IMR-90 (cell line): Measurements from ENCODE around the gene ELL2. TPM values are rescaled to one million over a fixed set of nuclear protein-coding genes. Genes with fewer than 3 reads are reported as not detected.

Source experiments
- ATAC-seq: fragments of 200-7000 bp; cut with Tn5 transposase; 2 replicates; pipeline ENCODE4 v1.9.1; 2020; ENCODE audit warnings: low read depth, mild to moderate bottlenecking, moderate library complexity
- BruUV-seq: library from RNA; stranded (reverse); fragments of 400-500 nt; replicated peaks from 2 replicates; lab custom pipeline; 2021; lab: Mats Ljungman, UMichigan
- CTCF ChIA-PET: fragments of 300-600 bp; formaldehyde crosslinking; extraction: SDS; loops from one replicate; lab custom pipeline; 2021; ENCODE audit warnings: antibody characterized with exemption; lab: Yijun Ruan, JAX
- POLR2A ChIA-PET: fragments of 300-600 bp; sonication (Branson Sonifier 250); formaldehyde crosslinking; loops from one replicate; lab custom pipeline; 2022; ENCODE audit warnings: antibody characterized with exemption; ENCODE audit not compliant: unreplicated experiment; lab: Charles Lee
- DNase-seq: peaks from one replicate; pipeline ENCODE4 v3.0.0; 2013
- H2AFZ ChIP-seq: replicated peaks from 2 replicates; pipeline ENCODE3; 2013; ENCODE audit warnings: low read length, mild to moderate bottlenecking; ENCODE audit not compliant: poor library complexity
- H2AK5ac ChIP-seq: 2 replicates; pipeline ENCODE4 v1.6.1; 2013; ENCODE audit warnings: low read depth, low read length, inconsistent platforms
- H2AK9ac ChIP-seq: replicated peaks from 2 replicates; pipeline ENCODE3; 2013; ENCODE audit warnings: mild to moderate bottlenecking, low read depth, low read length, moderate library complexity; ENCODE audit not compliant: poor library complexity
- H2BK120ac ChIP-seq: 2 replicates; pipeline ENCODE4 v1.6.1; 2013; ENCODE audit warnings: low read depth, low read length, inconsistent platforms
- H2BK15ac ChIP-seq: 3 replicates; pipeline ENCODE4 v1.6.1; 2013; ENCODE audit warnings: low read depth, low read length, inconsistent platforms
- H2BK20ac ChIP-seq: 2 replicates; pipeline ENCODE4 v1.6.1; 2013; ENCODE audit warnings: low read depth, mild to moderate bottlenecking, inconsistent platforms, low read length, moderate library complexity
- H2BK5ac ChIP-seq: 2 replicates; pipeline ENCODE4 v1.6.1; 2013; ENCODE audit warnings: mild to moderate bottlenecking, low read depth, low read length, inconsistent platforms; ENCODE audit not compliant: poor library complexity, severe bottlenecking
- H3K14ac ChIP-seq: replicated peaks from 2 replicates; pipeline ENCODE4 v1.6.1; 2013; ENCODE audit warnings: low read depth, low read length, inconsistent platforms
- H3K18ac ChIP-seq: 2 replicates; pipeline ENCODE4 v1.6.1; 2013; ENCODE audit warnings: low read depth, low read length, control low read depth
- H3K23ac ChIP-seq: 2 replicates; pipeline ENCODE4 v1.6.1; 2013; ENCODE audit warnings: low read depth, low read length, inconsistent platforms
- H3K27ac ChIP-seq: 2 replicates; pipeline ENCODE4 v1.5.1; 2013; ENCODE audit warnings: mild to moderate bottlenecking, control low read depth, low read length; ENCODE audit not compliant: insufficient read depth
- H3K27me3 ChIP-seq: 2 replicates; pipeline ENCODE4 v1.6.1; 2013; ENCODE audit warnings: low read length; ENCODE audit not compliant: control insufficient read depth, insufficient read depth
- H3K36me3 ChIP-seq: 2 replicates; pipeline ENCODE4 v1.6.1; 2013; ENCODE audit warnings: low read length, mixed read lengths; ENCODE audit not compliant: control insufficient read depth, insufficient read depth
- H3K4ac ChIP-seq: 2 replicates; pipeline ENCODE4 v1.6.1; 2013; ENCODE audit warnings: low read depth, low read length, inconsistent platforms
- H3K4me1 ChIP-seq: 2 replicates; pipeline ENCODE4 v1.6.1; 2013; ENCODE audit warnings: low read length, mixed read lengths; ENCODE audit not compliant: control insufficient read depth, insufficient read depth
- H3K4me2 ChIP-seq: 2 replicates; pipeline ENCODE4 v1.6.1; 2013; ENCODE audit warnings: low read depth, mild to moderate bottlenecking, control low read depth, low read length, moderate library complexity
- H3K4me3 ChIP-seq: 2 replicates; pipeline ENCODE4 v1.5.1; 2013; ENCODE audit warnings: low read depth, mild to moderate bottlenecking, control low read depth, low read length, moderate library complexity; ENCODE audit not compliant: insufficient read depth
- H3K56ac ChIP-seq: 2 replicates; pipeline ENCODE4 v1.6.1; 2013; ENCODE audit warnings: low read length, inconsistent platforms; ENCODE audit not compliant: insufficient read depth; ENCODE audit errors: extremely low read depth
- H3K79me1 ChIP-seq, 2 experiments: 2 replicates each; pipeline ENCODE4 v1.6.1; 2013; ENCODE audit warnings: low read length in 2 of 2, inconsistent platforms in 1 of 2, low read depth in 1 of 2
- H3K9ac ChIP-seq: 2 replicates; pipeline ENCODE4 v1.6.1; 2013; ENCODE audit warnings: low read depth, low read length, control low read depth
- H3K9me1 ChIP-seq: 2 replicates; pipeline ENCODE4 v1.6.1; 2013; ENCODE audit warnings: low read length, inconsistent platforms; ENCODE audit not compliant: insufficient read depth
- H3K9me3 ChIP-seq: 2 replicates; pipeline ENCODE4 v1.6.1; 2013; ENCODE audit warnings: low read length; ENCODE audit not compliant: control insufficient read depth, insufficient read depth
- H4K20me1 ChIP-seq: 2 replicates; pipeline ENCODE4 v1.6.1; 2013; ENCODE audit warnings: low read length, inconsistent platforms; ENCODE audit not compliant: insufficient read depth
- H4K5ac ChIP-seq: 2 replicates; pipeline ENCODE4 v1.6.1; 2013; ENCODE audit warnings: mild to moderate bottlenecking, low read depth, low read length, control low read depth
- H4K8ac ChIP-seq, 2 experiments: 2 replicates each; pipeline ENCODE4 v1.6.1; 2013; ENCODE audit warnings: low read depth in 2 of 2, low read length in 2 of 2, control low read depth in 1 of 2, inconsistent platforms in 1 of 2
- H4K91ac ChIP-seq: 2 replicates; pipeline ENCODE4 v1.6.1; 2013; ENCODE audit warnings: low read depth, low read length, inconsistent platforms; ENCODE audit not compliant: insufficient read depth
- CEBPB ChIP-seq: IDR thresholded peaks from 2 replicates; pipeline ENCODE4 v1.6.1; 2012; ENCODE audit warnings: low read depth, low read length, improper control_type of control experiment
- CHD1 ChIP-seq: IDR thresholded peaks from 2 replicates; pipeline ENCODE4 v1.6.1; 2012; ENCODE audit warnings: low read depth, low read length, improper control_type of control experiment
- FOS ChIP-seq: fragments of 150-350 bp; IDR thresholded peaks from 2 replicates; pipeline ENCODE4 v1.6.1; 2016; ENCODE audit warnings: low read depth, low read length
- MAZ ChIP-seq: IDR thresholded peaks from 2 replicates; pipeline ENCODE4 v1.6.1; 2012; ENCODE audit warnings: low read depth, mild to moderate bottlenecking, low read length, improper control_type of control experiment, moderate library complexity, borderline replicate concordance
- MXI1 ChIP-seq: IDR thresholded peaks from 2 replicates; pipeline ENCODE4 v1.6.1; 2012; ENCODE audit warnings: low read depth, mild to moderate bottlenecking, low read length, moderate library complexity, borderline replicate concordance
- NFE2L2 ChIP-seq: fragments of 150-350 bp; IDR thresholded peaks from 2 replicates; pipeline ENCODE4 v1.6.1; 2016; ENCODE audit warnings: low read depth, mild to moderate bottlenecking, low read length
- POLR2A ChIP-seq: IDR thresholded peaks from 2 replicates; pipeline ENCODE4 v1.6.1; 2012; ENCODE audit warnings: mild to moderate bottlenecking, low read depth, low read length
- RAD21 ChIP-seq: IDR thresholded peaks from 2 replicates; pipeline ENCODE4 v1.6.1; 2012; ENCODE audit warnings: low read length, improper control_type of control experiment
- RCOR1 ChIP-seq: IDR thresholded peaks from 2 replicates; pipeline ENCODE4 v1.6.1; 2012; ENCODE audit warnings: mild to moderate bottlenecking, low read length, improper control_type of control experiment; ENCODE audit not compliant: insufficient replicate concordance
- RFX5 ChIP-seq: IDR thresholded peaks from 2 replicates; pipeline ENCODE4 v1.8.0; 2012; ENCODE audit warnings: low read depth, mild to moderate bottlenecking, low read length, moderate library complexity
- SMC3 ChIP-seq: fragments of 150-350 bp; IDR thresholded peaks from 2 replicates; pipeline ENCODE4 v1.6.1; 2016; ENCODE audit warnings: low read depth, mild to moderate bottlenecking, antibody characterized with exemption, low read length, moderate library complexity
- USF2 ChIP-seq: fragments of 150-350 bp; IDR thresholded peaks from 2 replicates; pipeline ENCODE4 v1.6.1; 2017; ENCODE audit warnings: mild to moderate bottlenecking, antibody characterized with exemption, low read length, low read depth
- WGBS, 2 experiments: methylation state at CpG; one replicate each; pipeline versions ENCODE4 v1.1.5 to v1.1.7; 2013; ENCODE audit warnings: missing lambda C conversion rate in 2 of 2; ENCODE audit not compliant: insufficient read length in 1 of 2; ENCODE audit errors: extremely low coverage in 2 of 2; 5-methylcytosine and 5-hydroxymethylcytosine counted together
- dilution Hi-C: fragments of 300-500 bp; cut with HindIII; formaldehyde crosslinking; loops from one replicate; pipeline ENCODE4 v1.14.3; 2018; ENCODE audit warnings: low sequenced_read_pairs; ENCODE audit not compliant: unreplicated experiment
- in situ Hi-C: fragments of 300-500 bp; cut with MboI; formaldehyde crosslinking; loops from 3 replicates; pipeline ENCODE4 v1.14.3; 2019; ENCODE audit warnings: low sequenced_read_pairs, inconsistent platforms, mixed read lengths
- intact Hi-C: fragments of 100-400 bp; cut with micrococcal nuclease; formaldehyde crosslinking; loops from 2 replicates; pipeline ENCODE4 v1.10.0; 2022
- polyA plus RNA-seq, 3 experiments: library from polyadenylated mRNA; depleted of rRNA; stranded (reverse); fragments of >200 nt; gene quantifications; 2 replicates each; pipeline ENCODE4 v1.2.3, GENCODE V29; 2012; ENCODE audit warnings: low replicate concordance in 1 of 3
- total RNA-seq: library from RNA; depleted of rRNA; stranded (reverse); fragments of >200 nt; gene quantifications from 2 replicates; pipeline ENCODE4 v1.2.3, GENCODE V29; 2012
- TF ChIP-seq, protein P1 (sequence below): conservative IDR thresholded peaks from 2 replicates; pipeline ENCODE4 v1.5.1; 2012; ENCODE audit warnings: mild to moderate bottlenecking, low read depth, low read length, improper control_type of control experiment
- TF ChIP-seq, protein P2 (sequence below): fragments of 150-350 bp; IDR thresholded peaks from 2 replicates; pipeline ENCODE4 v1.6.1; 2016; ENCODE audit warnings: low read depth, mild to moderate bottlenecking, low read length, moderate library complexity, borderline replicate concordance

Gene ELL2
- total and polyA plus RNA-seq, 2 of the 4 experiments (the other 2 are of a cell fraction), result 61.4 to 92.5 TPM

DNA sequence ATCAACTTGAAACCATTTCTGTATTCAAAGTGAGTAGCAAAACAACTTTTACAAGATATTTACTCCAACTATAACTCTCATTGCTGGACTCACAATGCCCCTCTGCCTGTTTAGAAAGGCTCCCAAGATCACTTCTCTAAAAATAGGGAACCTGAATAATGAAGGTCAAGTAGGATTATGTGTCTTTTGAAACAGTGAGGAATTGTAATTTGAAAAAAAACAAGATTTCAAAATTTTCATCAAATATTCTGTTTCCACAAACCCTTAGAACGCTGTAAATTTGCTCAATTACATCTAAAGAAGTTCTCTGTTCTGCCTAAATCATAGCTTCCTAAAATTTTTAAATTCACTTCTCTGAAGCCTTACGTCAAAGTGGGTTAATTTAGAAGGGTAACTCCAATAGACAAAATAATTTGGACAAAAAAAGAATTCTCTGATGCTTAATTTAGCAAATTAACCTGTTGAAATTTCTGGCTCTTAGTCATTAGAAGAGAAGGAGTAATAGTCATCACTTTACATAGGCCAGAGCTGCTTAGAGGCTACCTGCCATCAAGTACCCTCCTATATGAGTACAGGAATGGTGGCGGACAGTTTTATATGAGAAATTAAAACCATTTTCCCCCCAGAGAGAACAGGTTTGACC lies 4.0 kb downstream of the ELL2 start:
- intact Hi-C loops, result loop anchor here (1.0 to 10.0 kb wide), 4 partner anchors 160 to 707 kb away; partner anchors contain the start of gene CAST
- Histone ChIP-seq H3K27ac (no peak overlapping the region), H3K18ac (no peak overlapping the region)
- TF ChIP-seq RFX5, result no peak
- no peak for TF ChIP-seq MAZ
- no peak for TF ChIP-seq RAD21
- TF ChIP-seq NFE2L2, result no peak
- TF ChIP-seq RCOR1, result no peak
- TF ChIP-seq, protein P1, sequence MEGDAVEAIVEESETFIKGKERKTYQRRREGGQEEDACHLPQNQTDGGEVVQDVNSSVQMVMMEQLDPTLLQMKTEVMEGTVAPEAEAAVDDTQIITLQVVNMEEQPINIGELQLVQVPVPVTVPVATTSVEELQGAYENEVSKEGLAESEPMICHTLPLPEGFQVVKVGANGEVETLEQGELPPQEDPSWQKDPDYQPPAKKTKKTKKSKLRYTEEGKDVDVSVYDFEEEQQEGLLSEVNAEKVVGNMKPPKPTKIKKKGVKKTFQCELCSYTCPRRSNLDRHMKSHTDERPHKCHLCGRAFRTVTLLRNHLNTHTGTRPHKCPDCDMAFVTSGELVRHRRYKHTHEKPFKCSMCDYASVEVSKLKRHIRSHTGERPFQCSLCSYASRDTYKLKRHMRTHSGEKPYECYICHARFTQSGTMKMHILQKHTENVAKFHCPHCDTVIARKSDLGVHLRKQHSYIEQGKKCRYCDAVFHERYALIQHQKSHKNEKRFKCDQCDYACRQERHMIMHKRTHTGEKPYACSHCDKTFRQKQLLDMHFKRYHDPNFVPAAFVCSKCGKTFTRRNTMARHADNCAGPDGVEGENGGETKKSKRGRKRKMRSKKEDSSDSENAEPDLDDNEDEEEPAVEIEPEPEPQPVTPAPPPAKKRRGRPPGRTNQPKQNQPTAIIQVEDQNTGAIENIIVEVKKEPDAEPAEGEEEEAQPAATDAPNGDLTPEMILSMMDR, result no peak
- TF ChIP-seq CEBPB, result no peak
- no peak for TF ChIP-seq POLR2A
- TF ChIP-seq MXI1, result no peak
- TF ChIP-seq FOS, result no peak
- TF ChIP-seq, protein P2, sequence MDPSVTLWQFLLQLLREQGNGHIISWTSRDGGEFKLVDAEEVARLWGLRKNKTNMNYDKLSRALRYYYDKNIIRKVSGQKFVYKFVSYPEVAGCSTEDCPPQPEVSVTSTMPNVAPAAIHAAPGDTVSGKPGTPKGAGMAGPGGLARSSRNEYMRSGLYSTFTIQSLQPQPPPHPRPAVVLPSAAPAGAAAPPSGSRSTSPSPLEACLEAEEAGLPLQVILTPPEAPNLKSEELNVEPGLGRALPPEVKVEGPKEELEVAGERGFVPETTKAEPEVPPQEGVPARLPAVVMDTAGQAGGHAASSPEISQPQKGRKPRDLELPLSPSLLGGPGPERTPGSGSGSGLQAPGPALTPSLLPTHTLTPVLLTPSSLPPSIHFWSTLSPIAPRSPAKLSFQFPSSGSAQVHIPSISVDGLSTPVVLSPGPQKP, result no peak
- TF ChIP-seq CHD1, result no peak
- TF ChIP-seq SMC3, result no peak
- no peak for TF ChIP-seq USF2

More for the DNA sequence above, 4.0 kb downstream of the ELL2 start:
- peak overlapping the region; percentile 99 for H3K4me3 ChIP-seq
- H3K79me1 ChIP-seq, result peaks cover 7 to 43% of the 10 kb centered on the region in 2 experiments; a peak in 3 of 4 replicates
- peaks cover 84% of the 10 kb centered on the region for H4K20me1 ChIP-seq
- WGBS, 2 experiments, result no CpG with 5 or more reads among the region's 3 CpGs
- no peak overlapping the region for H2AK9ac ChIP-seq
- H3K36me3 ChIP-seq, result peaks cover 33% of the 10 kb centered on the region
- H3K56ac ChIP-seq, result no peak overlapping the region
- H3K27me3 ChIP-seq, result no peaks in the 10 kb centered on the region
- H3K4me1 ChIP-seq, result peaks cover 5% of the 10 kb centered on the region; the same call in 1 of the 2 replicates
- ChIA-PET CTCF (interaction anchor here (1.8 kb wide), 1 partner anchor 177 kb away, joined by 4 read pairs; no protein-coding TSS in a partner anchor), POLR2A (interaction anchor here (1.1 to 2.2 kb wide), 2 partner anchors 270 to 367 kb away, joined by 6 to 14 read pairs; no protein-coding TSS in a partner anchor)
- peak overlapping the region; percentile 72 for H3K14ac ChIP-seq
- H4K5ac ChIP-seq, result no peak overlapping the region
- H3K4me2 ChIP-seq, result peak overlapping the region; percentile 87
- H2BK20ac ChIP-seq, result no peak overlapping the region
- ATAC-seq (no peak), DNase-seq (no peak)
- H4K8ac ChIP-seq, result no peak overlapping the region
- no peak overlapping the region for H3K4ac ChIP-seq
- peak overlapping the region; percentile 67; the same call in 1 of the 2 replicates for H3K23ac ChIP-seq
- no peak overlapping the region for H2AK5ac ChIP-seq
- H4K91ac ChIP-seq, result no peak overlapping the region
- H2AFZ ChIP-seq, result no peak overlapping the region
- TSS peak; percentile 11 for BruUV-seq
- H2BK5ac ChIP-seq, result peak overlapping the region; percentile 98
- H3K9me3 ChIP-seq, result no peaks in the 10 kb centered on the region
- in situ Hi-C loops (loop anchor here (5.0 kb wide), 1 partner anchor 370 kb away; no protein-coding TSS in a partner anchor), dilution Hi-C loops (no loop called here)
- H2BK120ac ChIP-seq, result no peak overlapping the region
- no peak overlapping the region for H2BK15ac ChIP-seq
- H3K9me1 ChIP-seq, result no peaks in the 10 kb centered on the region; the same call in 1 of the 2 replicates
- H3K9ac ChIP-seq, result peak overlapping the region; percentile 99; the same call in 1 of the 2 replicates
